Measurements from ENCODE around the gene FNDC7.

The FNDC7 gene

DNA sequence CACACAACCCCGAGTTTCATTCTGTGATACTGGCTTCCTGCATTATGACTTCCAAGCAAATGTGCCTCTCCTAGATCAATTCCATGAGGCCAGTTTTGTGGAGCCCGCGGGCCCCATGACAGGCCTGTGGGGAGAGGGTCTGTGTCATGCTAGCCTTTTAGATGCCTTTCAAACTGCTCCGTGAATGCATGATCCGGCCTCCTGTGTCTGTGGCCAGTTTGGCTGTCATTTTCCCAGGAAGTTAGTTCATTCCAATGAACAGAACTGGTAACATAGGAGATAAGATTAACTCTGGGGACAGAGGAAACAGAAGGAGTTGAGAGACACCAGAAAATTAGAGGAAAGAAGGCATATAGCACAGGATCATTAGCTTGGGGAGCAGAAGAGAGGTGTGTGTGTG lies 3.2 kb downstream of the FNDC7 start:
- H3K4me3 ChIP-seq (ENCODE audit: low read length): no peak overlapping the region
- no peak for DNase-seq (ENCODE audit: low read depth)
- TF ChIP-seq, protein P1, sequence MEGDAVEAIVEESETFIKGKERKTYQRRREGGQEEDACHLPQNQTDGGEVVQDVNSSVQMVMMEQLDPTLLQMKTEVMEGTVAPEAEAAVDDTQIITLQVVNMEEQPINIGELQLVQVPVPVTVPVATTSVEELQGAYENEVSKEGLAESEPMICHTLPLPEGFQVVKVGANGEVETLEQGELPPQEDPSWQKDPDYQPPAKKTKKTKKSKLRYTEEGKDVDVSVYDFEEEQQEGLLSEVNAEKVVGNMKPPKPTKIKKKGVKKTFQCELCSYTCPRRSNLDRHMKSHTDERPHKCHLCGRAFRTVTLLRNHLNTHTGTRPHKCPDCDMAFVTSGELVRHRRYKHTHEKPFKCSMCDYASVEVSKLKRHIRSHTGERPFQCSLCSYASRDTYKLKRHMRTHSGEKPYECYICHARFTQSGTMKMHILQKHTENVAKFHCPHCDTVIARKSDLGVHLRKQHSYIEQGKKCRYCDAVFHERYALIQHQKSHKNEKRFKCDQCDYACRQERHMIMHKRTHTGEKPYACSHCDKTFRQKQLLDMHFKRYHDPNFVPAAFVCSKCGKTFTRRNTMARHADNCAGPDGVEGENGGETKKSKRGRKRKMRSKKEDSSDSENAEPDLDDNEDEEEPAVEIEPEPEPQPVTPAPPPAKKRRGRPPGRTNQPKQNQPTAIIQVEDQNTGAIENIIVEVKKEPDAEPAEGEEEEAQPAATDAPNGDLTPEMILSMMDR (conservative IDR thresholded peaks at IDR 0.05; ENCODE audit: low read depth, low read length): no peak

DNA sequence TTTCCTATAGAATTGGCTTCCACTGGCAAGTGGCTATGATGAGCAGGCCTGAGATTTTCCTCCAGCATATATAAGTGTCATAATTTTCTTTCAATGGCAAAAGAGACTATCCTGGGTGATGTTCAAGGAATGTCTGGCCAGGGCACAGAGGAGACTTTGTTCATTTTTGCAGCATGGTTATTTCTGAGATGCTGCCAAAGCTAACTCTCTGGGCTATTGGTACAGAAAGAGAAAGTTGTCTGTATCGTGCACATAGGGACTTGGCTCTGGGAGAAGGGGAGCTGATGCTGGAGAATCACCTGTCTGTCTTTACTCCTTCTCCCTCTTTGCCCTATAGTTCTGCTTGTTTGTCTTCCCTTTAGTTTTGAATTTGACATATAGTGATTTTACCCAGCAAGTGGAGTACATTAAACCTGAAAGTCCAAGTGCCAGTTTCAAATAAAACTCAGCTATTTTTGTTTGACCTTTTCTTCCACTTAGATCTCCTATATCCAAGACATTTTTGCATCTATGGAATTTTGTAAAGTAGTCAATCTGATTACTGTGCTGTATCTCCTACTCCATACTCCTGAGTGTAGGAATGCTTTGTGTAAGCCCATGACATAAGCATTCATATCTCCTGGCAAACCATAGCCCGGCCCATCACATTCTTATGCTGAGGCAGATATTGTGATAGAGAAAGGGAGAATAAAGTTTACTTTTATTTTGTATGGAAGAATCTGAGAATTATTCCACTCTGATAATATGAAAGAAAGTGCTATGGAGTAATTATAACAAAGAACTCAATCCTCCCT lies 3.9 kb downstream of the FNDC7 start:
- TF ChIP-seq, protein P1 (conservative IDR thresholded peaks at IDR 0.05; ENCODE audit: low read depth, low read length): no peak
- no peak overlapping the region for H3K4me3 ChIP-seq (ENCODE audit: low read length)
- no peak for DNase-seq (ENCODE audit: low read depth)

DNA sequence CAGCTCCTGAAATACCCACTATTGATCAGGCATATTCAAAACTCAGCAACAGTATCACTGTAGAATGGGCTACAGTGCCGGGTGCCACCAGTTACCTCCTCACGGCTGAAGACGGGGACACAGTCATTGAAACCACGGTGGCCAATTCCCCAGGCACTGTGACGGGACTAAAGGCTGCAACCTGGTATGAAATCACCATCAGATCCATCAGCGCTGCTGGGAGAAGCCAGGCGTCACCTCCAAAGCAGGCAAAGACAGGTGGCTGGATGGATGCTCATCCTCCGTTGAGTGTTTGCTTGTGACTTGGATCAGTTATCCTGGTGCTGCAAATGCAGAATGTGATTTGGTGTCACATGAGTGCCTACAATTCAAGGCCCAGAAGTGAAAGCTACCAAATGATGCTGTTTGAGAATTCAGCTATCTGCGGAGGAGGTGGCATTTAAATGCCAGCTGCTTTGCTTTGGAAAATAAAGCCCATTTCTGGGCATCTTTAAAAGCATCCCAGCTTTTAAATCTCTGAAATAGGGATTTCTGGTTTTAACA lies 5.1 kb downstream of the FNDC7 start:
- no peak overlapping the region for H3K4me3 ChIP-seq (ENCODE audit: low read length)
- DNase-seq (ENCODE audit: low read depth): no peak
- TF ChIP-seq, protein P1 (conservative IDR thresholded peaks at IDR 0.05; ENCODE audit: low read depth, low read length): no peak

DNA sequence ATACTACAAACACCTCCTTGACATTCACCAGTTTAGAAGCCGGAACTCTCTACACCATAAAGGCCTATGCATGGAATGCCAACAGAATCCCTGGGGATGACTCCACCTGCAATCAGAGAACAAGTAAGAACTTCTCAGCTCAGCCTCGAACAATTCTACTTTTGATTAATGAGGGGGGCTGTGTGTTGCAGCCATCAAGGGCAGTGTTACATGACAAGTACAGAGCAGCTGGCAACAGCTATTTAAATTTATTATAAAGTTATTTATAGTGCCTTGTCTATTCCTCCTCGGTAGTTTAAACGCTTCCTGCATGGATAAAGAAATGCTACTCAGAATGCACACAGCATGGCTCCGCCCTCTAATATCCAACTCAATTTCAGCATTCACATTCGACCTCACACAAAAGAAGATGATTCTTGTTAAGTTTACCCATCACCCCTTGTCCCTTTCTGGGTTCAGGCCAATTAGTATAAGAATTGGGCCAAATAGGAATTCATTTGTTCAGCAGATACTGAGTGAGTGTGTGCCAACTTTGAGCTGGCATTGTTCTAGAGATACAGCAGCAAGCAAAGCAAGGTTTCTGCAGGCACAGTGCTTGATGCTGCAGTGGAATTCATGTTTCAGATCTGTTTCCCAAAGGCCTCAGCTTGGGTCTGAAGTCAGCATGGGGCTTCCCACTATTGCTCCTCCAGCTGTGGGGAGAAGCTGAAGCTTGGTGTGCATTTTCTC lies 6.4 kb downstream of the FNDC7 start:
- H3K4me3 ChIP-seq (ENCODE audit: low read length): no peak overlapping the region
- TF ChIP-seq, protein P1 (conservative IDR thresholded peaks at IDR 0.05; ENCODE audit: low read depth, low read length): no peak

DNA sequence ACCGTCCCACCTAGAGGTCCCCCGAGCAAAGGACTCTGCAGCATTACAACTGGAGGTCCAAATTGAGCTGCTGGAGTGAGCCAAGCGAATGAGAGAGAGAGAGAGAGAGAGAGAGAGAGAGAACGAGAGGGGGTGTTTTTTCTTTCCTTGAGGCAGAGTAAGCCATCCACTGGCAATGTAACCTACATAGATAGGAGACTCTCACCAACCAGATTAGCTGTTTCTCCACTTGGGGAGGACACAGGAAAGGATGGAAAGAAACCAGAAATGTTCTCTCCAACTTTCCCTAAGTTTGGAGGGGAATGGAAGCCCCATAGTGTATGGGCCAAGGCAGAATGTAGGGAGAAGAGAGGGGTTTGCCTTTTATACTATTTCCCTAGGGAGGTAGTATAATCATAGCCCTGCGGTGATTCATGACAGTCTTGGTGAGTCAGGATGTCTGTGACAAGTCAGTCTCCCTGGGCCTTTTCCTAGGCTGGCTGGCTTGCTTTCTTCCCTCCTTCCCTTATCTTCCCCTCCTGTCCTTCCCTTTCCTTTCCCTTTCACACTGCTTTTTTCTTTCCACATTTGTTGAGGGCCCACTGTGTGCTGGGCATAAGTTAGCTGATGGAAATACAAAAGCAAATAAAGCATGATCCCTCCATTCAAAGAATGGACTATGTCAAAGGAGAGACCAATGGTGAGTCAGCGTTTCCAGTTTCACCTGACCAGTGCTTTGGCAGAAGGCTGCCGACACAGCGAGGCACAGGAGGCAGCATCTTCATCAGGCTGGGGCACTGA lies 7.1 kb downstream of the FNDC7 start:
- TF ChIP-seq, protein P1 (conservative IDR thresholded peaks at IDR 0.05; ENCODE audit: low read depth, low read length): no peak
- no peak overlapping the region for H3K4me3 ChIP-seq (ENCODE audit: low read length)
- DNase-seq (ENCODE audit: low read depth): peak; percentile 12

More for the DNA sequence above, 6.4 kb downstream of the FNDC7 start:
- no peak for DNase-seq (ENCODE audit: low read depth)

DNA sequence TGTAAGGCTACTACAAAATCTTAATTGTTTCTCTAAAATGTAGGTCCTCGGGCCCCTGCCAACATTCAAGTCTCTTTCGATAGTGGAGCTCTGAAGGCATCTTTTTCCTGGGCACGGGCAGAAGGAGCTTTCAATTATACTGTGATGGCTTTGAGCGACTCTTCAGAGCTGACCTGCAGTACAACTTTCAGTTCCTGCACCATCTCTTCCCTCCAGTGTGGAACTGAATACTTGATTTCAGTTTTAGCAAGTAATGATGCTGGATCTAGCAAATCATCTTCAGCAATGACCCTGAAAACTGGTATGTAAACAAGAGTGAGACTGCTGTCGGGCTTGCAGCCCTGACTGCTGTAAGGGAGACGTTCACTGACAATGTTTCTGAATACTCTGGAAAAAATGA lies 9.6 kb downstream of the FNDC7 start:
- no peak overlapping the region for H3K4me3 ChIP-seq (ENCODE audit: low read length)
- no peak for DNase-seq (ENCODE audit: low read depth)
- TF ChIP-seq, protein P1 (conservative IDR thresholded peaks at IDR 0.05; ENCODE audit: low read depth, low read length): no peak
